ENCODE results near the gene BHLHA9. TPM values are rescaled to one million over a fixed set of nuclear protein-coding genes. Genes with fewer than 3 reads are reported as not detected.
A peak's percentile ranks its signal among the peaks of the same experiment; 100 is the strongest.

Gene BHLHA9
- total RNA-seq, 1 experiment from 2014 or later = 0.21 TPM

DNA sequence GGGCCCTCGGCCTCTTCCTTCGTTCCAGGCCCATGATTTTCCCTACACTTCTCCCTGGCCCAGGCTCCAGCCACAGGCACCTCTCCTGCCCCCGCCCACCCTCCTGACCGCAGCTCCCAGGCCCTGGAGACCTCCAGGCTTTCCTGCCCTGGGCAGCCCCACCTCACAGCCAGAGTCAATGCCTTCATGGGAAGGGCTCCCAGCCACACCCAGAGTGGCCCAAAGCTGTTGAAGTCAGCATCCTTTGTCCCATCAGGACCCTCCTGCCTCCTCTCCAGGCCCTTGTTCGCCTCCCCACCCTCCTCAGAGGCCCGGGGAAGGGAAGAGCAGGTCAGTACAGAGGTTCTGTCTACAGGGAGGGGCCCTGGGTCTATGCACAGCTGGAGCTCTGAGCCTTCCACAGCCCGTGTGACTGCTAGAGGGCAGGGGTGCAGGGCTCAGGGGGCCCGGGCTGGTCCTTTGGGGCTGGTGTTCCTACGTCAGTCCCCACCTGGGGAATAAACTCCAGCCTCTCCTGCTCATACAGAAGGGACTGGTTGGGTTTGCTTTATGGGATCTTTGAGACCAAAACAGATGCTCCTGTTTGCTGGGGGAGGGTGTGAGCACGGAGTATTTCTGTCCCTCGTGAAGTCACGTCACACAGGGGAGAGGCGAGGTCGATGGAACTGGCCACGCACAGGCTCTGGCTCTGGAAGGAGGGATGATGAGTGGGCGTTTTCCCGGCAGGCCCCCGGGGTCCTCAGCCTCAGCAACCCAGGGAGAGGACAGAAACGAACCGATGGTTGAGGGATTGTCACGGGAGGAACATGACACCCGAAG, 29.5 kb downstream of the BHLHA9 start:
- ChIA-PET POLR2A (no interaction called here), CTCF (interaction anchor here (0.7 kb wide), 1 partner anchor 500 kb away, joined by 3 read pairs; no protein-coding TSS in a partner anchor)
- intact Hi-C loops (cut with micrococcal nuclease; ENCODE audit: unreplicated experiment) (no loop called here), in situ Hi-C loops (cut with HindIII; ENCODE audit: low pct_unique_long_range_greater_than_20kb, low sequenced_read_pairs) (no loop called here)
- DNase-seq (ENCODE audit: low read depth, low spot score) (no peak), ATAC-seq (no peak)
- Histone ChIP-seq H3K9me3 (ENCODE audit: control insufficient read depth, insufficient read depth, low read depth, low read length) (no peaks in the 10 kb centered on the region), H3K36me3 (ENCODE audit: control insufficient read depth, insufficient read depth, low read length) (no peaks in the 10 kb centered on the region), H3K4me1 (ENCODE audit: control insufficient read depth, insufficient read depth, low read length) (no peaks in the 10 kb centered on the region), H3K4me3 (ENCODE audit: low read depth in 2 of 2, low read length in 2 of 2) (no peak overlapping the region), H3K27me3 (ENCODE audit: control insufficient read depth, insufficient read depth, low read length) (no peaks in the 10 kb centered on the region), H3K27ac (ENCODE audit: low read length) (no peak overlapping the region)
- TF ChIP-seq CTCF (IDR thresholded peaks at IDR 0.05) (no peak), TCF7L2 (IDR thresholded peaks at IDR 0.05; ENCODE audit: low read depth, low read length) (no peak)
- no TSS peak for BruUV-seq (replicated peaks)

GRCh38 chr17:1300371-1300905, 30.2 kb downstream of the BHLHA9 start:
- POLR2A ChIA-PET = no interaction called here
- H3K27ac ChIP-seq (ENCODE audit: low read length) = no peak overlapping the region
- BruUV-seq (replicated peaks) = no TSS peak
- no peak overlapping the region for H3K4me3 ChIP-seq (ENCODE audit: low read depth in 2 of 2, low read length in 2 of 2)
- no peaks in the 10 kb centered on the region for H3K36me3 ChIP-seq (ENCODE audit: control insufficient read depth, insufficient read depth, low read length)
- DNase-seq (ENCODE audit: low read depth, low spot score) (no peak), ATAC-seq (peak; percentile 35; the same call in 1 of the 2 replicates)
- in situ Hi-C loops (cut with HindIII; ENCODE audit: low pct_unique_long_range_greater_than_20kb, low sequenced_read_pairs) = no loop called here
- H3K9me3 ChIP-seq (ENCODE audit: control insufficient read depth, insufficient read depth, low read depth, low read length) = no peaks in the 10 kb centered on the region
- H3K4me1 ChIP-seq (ENCODE audit: control insufficient read depth, insufficient read depth, low read length) = no peaks in the 10 kb centered on the region
- CTCF ChIA-PET = no interaction called here
- TF ChIP-seq TCF7L2 (IDR thresholded peaks at IDR 0.05; ENCODE audit: low read depth, low read length) = no peak
- TF ChIP-seq REST (IDR thresholded peaks at IDR 0.05; ENCODE audit: insufficient read depth in 1 of 2, low read depth in 2 of 2, low read length in 1 of 2) = no peak
- no peak for TF ChIP-seq POLR2AphosphoS5 (IDR thresholded peaks at IDR 0.05; ENCODE audit: low read depth, low read length)
- TF ChIP-seq CTCF (IDR thresholded peaks at IDR 0.05) = no peak
- no peak for TF ChIP-seq SIN3A (IDR thresholded peaks at IDR 0.05; ENCODE audit: borderline replicate concordance, insufficient read depth, low read depth, low read length)
- H3K27me3 ChIP-seq (ENCODE audit: control insufficient read depth, insufficient read depth, low read length) = no peaks in the 10 kb centered on the region
- intact Hi-C loops (cut with micrococcal nuclease; ENCODE audit: unreplicated experiment) = no loop called here

Data from Panc1 (cell line).